Fibroblast of skin of right biceps (primary cell): ENCODE data around the gene LENEP.

Source experiments
- DNase-seq: peaks from one replicate; pipeline ENCODE4 v3.0.0-alpha.2; 2013

Gene LENEP

GRCh38 chr1:154961207-154962155 is 31.9 kb upstream of the LENEP start, which contains the start of gene PYGO2:
Gene PYGO2 (minus strand): TSS chr1:154961782. CDS start chr1:154961576, 206 bp downstream.
- DNase-seq = peak; percentile 81

- no peak for DNase-seq
These were observed 31.1 kb upstream of the LENEP start for GRCh38 chr1:154962156-154962749.

- no peak for DNase-seq
These were observed 30.5 kb upstream of the LENEP start for GRCh38 chr1:154962795-154963330.

GRCh38 chr1:154963643-154964042 is 29.7 kb upstream of the LENEP start:
- no peak for DNase-seq

- DNase-seq = no peak
These were observed 29.0 kb upstream of the LENEP start for GRCh38 chr1:154964359-154964758.

GRCh38 chr1:154966111-154966510 is 27.3 kb upstream of the LENEP start:
- DNase-seq = no peak

- no peak for DNase-seq
These were observed 25.9 kb upstream of the LENEP start for GRCh38 chr1:154967331-154967950.

GRCh38 chr1:154968731-154969130 is 24.7 kb upstream of the LENEP start:
- no peak for DNase-seq

GRCh38 chr1:154969246-154969645 is 24.1 kb upstream of the LENEP start:
- no peak for DNase-seq

- DNase-seq = no peak
These were observed 23.4 kb upstream of the LENEP start for GRCh38 chr1:154969860-154970452.

- peak; percentile 97 for DNase-seq
These were observed 22.6 kb upstream of the LENEP start, which contains the start of gene SHC1 for GRCh38 chr1:154970631-154971340. Gene SHC1 (minus strand): TSS chr1:154970747. CDS start chr1:154970526, 221 bp downstream.

- DNase-seq = no peak
These were observed 21.9 kb upstream of the LENEP start for GRCh38 chr1:154971341-154971998.

GRCh38 chr1:154972213-154972516 is 21.2 kb upstream of the LENEP start:
- DNase-seq = no peak

- DNase-seq = peak; percentile 99
These were observed 20.7 kb upstream of the LENEP start for GRCh38 chr1:154972517-154973343.

- DNase-seq = peak; percentile 98
These were observed 19.9 kb upstream of the LENEP start for GRCh38 chr1:154973344-154974101.

- peak; percentile 100 for DNase-seq
These were observed 19.1 kb upstream of the LENEP start, which contains the start of gene CKS1B for GRCh38 chr1:154974102-154974807. Gene CKS1B (plus strand): TSS chr1:154974681. CDS start chr1:154974746, 65 bp downstream.

GRCh38 chr1:154974808-154975408 is 18.5 kb upstream of the LENEP start:
- DNase-seq = peak; percentile 95

- DNase-seq = peak; percentile 46
These were observed 17.9 kb upstream of the LENEP start for GRCh38 chr1:154975409-154976059.
